ENCODE results near the gene ABCD3.
"Not testable (repeated sequence)": the region's sequence is repeated elsewhere in the genome, so short reads cannot be mapped to it uniquely, and the experiment has no call there.

DNA sequence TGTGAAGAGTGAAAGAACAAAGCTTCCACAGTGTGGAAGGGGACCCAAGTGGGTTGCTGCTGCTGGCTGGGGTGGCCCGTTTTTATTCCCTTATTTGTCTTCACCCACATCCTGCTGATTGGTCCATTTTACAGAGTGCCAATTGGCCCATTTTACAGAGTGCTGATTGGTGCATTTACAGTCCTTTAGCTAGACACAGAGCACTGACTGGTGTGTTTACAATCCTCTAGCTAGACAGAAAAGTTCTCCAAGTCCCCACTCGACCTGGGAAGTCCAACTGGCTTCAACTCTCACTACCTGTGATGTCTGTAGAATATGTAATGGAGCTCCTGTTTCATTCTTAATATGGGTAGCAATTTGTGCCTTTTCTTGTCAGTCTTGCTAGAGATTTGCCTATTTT lies 39.7 kb upstream of the ABCD3 start:
- TF ChIP-seq POLR2A (IDR thresholded peaks at IDR 0.05; ENCODE audit: low read depth, low read length); POLR2AphosphoS5 (IDR thresholded peaks at IDR 0.05; ENCODE audit: low read depth, low read length); TAF1 (IDR thresholded peaks at IDR 0.05; ENCODE audit: borderline replicate concordance, low read depth, low read length): not testable (repeated sequence)

Measured in GM12892 (cell line).